Measurements from ENCODE around the gene OGG1. TPM values are rescaled to one million over a fixed set of nuclear protein-coding genes. Genes with fewer than 3 reads are reported as not detected.
A peak's percentile ranks its signal among the peaks of the same experiment; 100 is the strongest.

OGG1 gene
- total and polyA plus RNA-seq, 9 of the 15 experiments (the other 6 are each of a cell fraction or from before 2014, with no cell fraction given), result 6.6 to 33.0 (median 24.4) TPM

DNA sequence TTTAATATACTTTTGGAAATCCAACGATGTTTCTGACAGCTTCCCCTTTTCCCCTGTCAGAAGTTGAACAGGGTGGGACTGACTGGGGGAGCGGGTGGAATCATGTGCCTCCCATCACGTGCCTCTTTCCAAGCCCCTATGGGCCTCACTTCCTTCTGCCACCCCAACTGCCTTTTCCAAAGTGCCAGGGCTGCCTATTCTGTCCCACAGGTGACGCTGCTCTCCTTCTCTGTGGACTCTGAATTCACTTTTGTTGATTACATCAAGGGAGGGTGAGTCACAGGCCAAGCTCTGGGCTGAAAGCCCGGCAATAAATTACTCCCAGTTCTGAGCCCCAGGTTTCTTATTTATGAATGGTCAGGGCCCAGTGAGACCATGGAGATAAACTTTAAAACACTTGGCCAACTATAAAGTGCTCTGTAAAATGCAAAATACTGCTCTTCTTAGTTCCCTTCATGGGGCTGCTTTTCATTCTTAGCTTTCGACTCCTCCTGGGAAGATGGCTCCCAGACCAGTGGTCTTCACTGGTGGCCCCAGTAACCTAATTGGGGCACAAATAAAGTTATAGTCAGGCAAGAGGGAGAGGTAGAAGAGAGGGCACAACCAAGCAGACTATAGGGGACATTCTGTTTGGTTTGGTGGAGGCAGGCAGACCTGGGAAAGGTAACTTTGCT, 33.9 kb upstream of the OGG1 start (continued):
- TF ChIP-seq, protein P1, sequence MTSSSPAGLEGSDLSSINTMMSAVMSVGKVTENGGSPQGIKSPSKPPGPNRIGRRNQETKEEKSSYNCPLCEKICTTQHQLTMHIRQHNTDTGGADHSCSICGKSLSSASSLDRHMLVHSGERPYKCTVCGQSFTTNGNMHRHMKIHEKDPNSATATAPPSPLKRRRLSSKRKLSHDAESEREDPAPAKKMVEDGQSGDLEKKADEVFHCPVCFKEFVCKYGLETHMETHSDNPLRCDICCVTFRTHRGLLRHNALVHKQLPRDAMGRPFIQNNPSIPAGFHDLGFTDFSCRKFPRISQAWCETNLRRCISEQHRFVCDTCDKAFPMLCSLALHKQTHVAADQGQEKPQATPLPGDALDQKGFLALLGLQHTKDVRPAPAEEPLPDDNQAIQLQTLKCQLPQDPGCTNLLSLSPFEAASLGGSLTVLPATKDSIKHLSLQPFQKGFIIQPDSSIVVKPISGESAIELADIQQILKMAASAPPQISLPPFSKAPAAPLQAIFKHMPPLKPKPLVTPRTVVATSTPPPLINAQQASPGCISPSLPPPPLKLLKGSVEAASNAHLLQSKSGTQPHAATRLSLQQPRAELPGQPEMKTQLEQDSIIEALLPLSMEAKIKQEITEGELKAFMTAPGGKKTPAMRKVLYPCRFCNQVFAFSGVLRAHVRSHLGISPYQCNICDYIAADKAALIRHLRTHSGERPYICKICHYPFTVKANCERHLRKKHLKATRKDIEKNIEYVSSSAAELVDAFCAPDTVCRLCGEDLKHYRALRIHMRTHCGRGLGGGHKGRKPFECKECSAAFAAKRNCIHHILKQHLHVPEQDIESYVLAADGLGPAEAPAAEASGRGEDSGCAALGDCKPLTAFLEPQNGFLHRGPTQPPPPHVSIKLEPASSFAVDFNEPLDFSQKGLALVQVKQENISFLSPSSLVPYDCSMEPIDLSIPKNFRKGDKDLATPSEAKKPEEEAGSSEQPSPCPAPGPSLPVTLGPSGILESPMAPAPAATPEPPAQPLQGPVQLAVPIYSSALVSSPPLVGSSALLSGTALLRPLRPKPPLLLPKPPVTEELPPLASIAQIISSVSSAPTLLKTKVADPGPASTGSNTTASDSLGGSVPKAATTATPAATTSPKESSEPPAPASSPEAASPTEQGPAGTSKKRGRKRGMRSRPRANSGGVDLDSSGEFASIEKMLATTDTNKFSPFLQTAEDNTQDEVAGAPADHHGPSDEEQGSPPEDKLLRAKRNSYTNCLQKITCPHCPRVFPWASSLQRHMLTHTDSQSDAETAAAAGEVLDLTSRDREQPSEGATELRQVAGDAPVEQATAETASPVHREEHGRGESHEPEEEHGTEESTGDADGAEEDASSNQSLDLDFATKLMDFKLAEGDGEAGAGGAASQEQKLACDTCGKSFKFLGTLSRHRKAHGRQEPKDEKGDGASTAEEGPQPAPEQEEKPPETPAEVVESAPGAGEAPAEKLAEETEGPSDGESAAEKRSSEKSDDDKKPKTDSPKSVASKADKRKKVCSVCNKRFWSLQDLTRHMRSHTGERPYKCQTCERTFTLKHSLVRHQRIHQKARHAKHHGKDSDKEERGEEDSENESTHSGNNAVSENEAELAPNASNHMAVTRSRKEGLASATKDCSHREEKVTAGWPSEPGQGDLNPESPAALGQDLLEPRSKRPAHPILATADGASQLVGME (CRISPR knock-in tag; IDR thresholded peaks at IDR 0.05), result no peak
- 0 out of 2 replicates have a peak, but pooled peaks have one; percentile 83 for TF ChIP-seq GATAD2A (IDR thresholded peaks at IDR 0.05)
- TF ChIP-seq, protein P2, sequence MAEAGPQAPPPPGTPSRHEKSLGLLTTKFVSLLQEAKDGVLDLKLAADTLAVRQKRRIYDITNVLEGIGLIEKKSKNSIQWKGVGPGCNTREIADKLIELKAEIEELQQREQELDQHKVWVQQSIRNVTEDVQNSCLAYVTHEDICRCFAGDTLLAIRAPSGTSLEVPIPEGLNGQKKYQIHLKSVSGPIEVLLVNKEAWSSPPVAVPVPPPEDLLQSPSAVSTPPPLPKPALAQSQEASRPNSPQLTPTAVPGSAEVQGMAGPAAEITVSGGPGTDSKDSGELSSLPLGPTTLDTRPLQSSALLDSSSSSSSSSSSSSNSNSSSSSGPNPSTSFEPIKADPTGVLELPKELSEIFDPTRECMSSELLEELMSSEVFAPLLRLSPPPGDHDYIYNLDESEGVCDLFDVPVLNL (CRISPR knock-in tag; IDR thresholded peaks at IDR 0.05; ENCODE audit: low read depth), result no peak
- no peak for TF ChIP-seq TCF7 (IDR thresholded peaks at IDR 0.05; ENCODE audit: borderline replicate concordance)
- TF ChIP-seq PCBP2 (IDR thresholded peaks at IDR 0.05; ENCODE audit: low read depth, low read length, poor library complexity, severe bottlenecking), result no peak
- TF ChIP-seq, protein P3, sequence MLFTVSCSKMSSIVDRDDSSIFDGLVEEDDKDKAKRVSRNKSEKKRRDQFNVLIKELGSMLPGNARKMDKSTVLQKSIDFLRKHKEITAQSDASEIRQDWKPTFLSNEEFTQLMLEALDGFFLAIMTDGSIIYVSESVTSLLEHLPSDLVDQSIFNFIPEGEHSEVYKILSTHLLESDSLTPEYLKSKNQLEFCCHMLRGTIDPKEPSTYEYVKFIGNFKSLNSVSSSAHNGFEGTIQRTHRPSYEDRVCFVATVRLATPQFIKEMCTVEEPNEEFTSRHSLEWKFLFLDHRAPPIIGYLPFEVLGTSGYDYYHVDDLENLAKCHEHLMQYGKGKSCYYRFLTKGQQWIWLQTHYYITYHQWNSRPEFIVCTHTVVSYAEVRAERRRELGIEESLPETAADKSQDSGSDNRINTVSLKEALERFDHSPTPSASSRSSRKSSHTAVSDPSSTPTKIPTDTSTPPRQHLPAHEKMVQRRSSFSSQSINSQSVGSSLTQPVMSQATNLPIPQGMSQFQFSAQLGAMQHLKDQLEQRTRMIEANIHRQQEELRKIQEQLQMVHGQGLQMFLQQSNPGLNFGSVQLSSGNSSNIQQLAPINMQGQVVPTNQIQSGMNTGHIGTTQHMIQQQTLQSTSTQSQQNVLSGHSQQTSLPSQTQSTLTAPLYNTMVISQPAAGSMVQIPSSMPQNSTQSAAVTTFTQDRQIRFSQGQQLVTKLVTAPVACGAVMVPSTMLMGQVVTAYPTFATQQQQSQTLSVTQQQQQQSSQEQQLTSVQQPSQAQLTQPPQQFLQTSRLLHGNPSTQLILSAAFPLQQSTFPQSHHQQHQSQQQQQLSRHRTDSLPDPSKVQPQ (CRISPR knock-in tag; IDR thresholded peaks at IDR 0.05; ENCODE audit: borderline replicate concordance), result no peak
- no peak; the same call in 1 of the 2 replicates for TF ChIP-seq RFX1 (IDR thresholded peaks at IDR 0.05)
- no peak; a peak in 1 of 4 replicates for TF ChIP-seq TBL1XR1 (IDR thresholded peaks at IDR 0.05; ENCODE audit: low read length in 2 of 2)
- TF ChIP-seq NELFE (IDR thresholded peaks at IDR 0.05; ENCODE audit: insufficient read depth, insufficient read length), result no peak
- no peak for TF ChIP-seq SREBF1 (IDR thresholded peaks at IDR 0.05; ENCODE audit: borderline replicate concordance, low read depth, low read length)
- TF ChIP-seq HDGF (IDR thresholded peaks at IDR 0.05), result no peak
- peak; percentile 65 for TF ChIP-seq SOX6 (IDR thresholded peaks at IDR 0.05)
- no peak for TF ChIP-seq TGIF2 (CRISPR knock-in tag; IDR thresholded peaks at IDR 0.05)
- 0 out of 2 replicates have a peak, but pooled peaks have one; percentile 42 for TF ChIP-seq ZKSCAN1 (IDR thresholded peaks at IDR 0.05; ENCODE audit: low read depth, low read length)
- no peak for TF ChIP-seq SMAD2 (IDR thresholded peaks at IDR 0.05; ENCODE audit: low read depth, low read length)
- no peak for TF ChIP-seq NR2F6 (CRISPR knock-in tag; IDR thresholded peaks at IDR 0.05)
- no peak for TF ChIP-seq MED1 (CRISPR knock-in tag; IDR thresholded peaks at IDR 0.05; ENCODE audit: borderline replicate concordance)
- peak; percentile 94 for TF ChIP-seq RAD51 (IDR thresholded peaks at IDR 0.05; ENCODE audit: borderline replicate concordance, low read depth)
